Peyer's patch (tissue), 4 donors: Measurements from ENCODE around the gene POLD2.

Source experiments
- CTCF ChIP-seq, 6 experiments: fragments of 450-650 bp in 4 of 6; fragments of 200-600 bp in 2 of 6; sonication (generic) in 1 of 6; IDR thresholded peaks; one replicate each; pipeline ENCODE4 v1.5.1; 2017 to 2019; ENCODE audit warnings: antibody characterized with exemption in 6 of 6, mild to moderate bottlenecking in 3 of 6, moderate library complexity in 1 of 6
- POLR2A ChIP-seq, 2 donors: fragments of 450-650 bp; IDR thresholded peaks; one replicate each; pipeline ENCODE4 v1.5.1; 2017; ENCODE audit warnings: antibody characterized with exemption in 2 of 2, mild to moderate bottlenecking in 2 of 2, moderate library complexity in 2 of 2

- TF ChIP-seq CTCF (IDR thresholded peaks at IDR 0.05) (no peak), POLR2A (IDR thresholded peaks at IDR 0.05) (no peak)
Measured at GRCh38 chr7:44139311-44140010, 16.1 kb upstream of the POLD2 start.
